ENCODE data around the gene C5orf22. TPM values are rescaled to one million over a fixed set of nuclear protein-coding genes. Genes with fewer than 3 reads are reported as not detected.
"Not testable (repeated sequence)": the region's sequence is repeated elsewhere in the genome, so short reads cannot be mapped to it uniquely, and the experiment has no call there.

C5orf22 gene
- total RNA-seq, 1 experiment from 2014 or later, result 39.0 TPM

GRCh38 chr5:31598640-31599611 lies 66.8 kb downstream of the C5orf22 start:
- intact Hi-C loops (cut with micrococcal nuclease; ENCODE audit: unreplicated experiment), result no loop called here
- BruUV-seq (replicated peaks), result no TSS peak
- Histone ChIP-seq H3K4me3 (ENCODE audit: low read depth in 2 of 2, low read length in 2 of 2) (no peak overlapping the region), H3K9me3 (ENCODE audit: control insufficient read depth, insufficient read depth, low read depth, low read length) (no peaks in the 10 kb centered on the region), H3K27me3 (ENCODE audit: control insufficient read depth, insufficient read depth, low read length) (peaks cover 23% of the 10 kb centered on the region), H3K4me1 (ENCODE audit: control insufficient read depth, insufficient read depth, low read length) (no peaks in the 10 kb centered on the region), H3K36me3 (ENCODE audit: control insufficient read depth, insufficient read depth, low read length) (no peaks in the 10 kb centered on the region), H3K27ac (ENCODE audit: low read length) (no peak overlapping the region)
- ATAC-seq (no peak), DNase-seq (ENCODE audit: low read depth, low spot score) (no peak)
- ChIA-PET CTCF (interaction anchor here (0.7 kb wide), 1 partner anchor 1662 kb away, joined by 4 read pairs; no protein-coding TSS in a partner anchor), POLR2A (interaction anchor here (0.6 kb wide), 1 partner anchor 268 kb away, joined by 4 read pairs; no protein-coding TSS in a partner anchor)
- TF ChIP-seq TCF7L2 (IDR thresholded peaks at IDR 0.05; ENCODE audit: low read depth, low read length) (no peak), SIN3A (IDR thresholded peaks at IDR 0.05; ENCODE audit: borderline replicate concordance, insufficient read depth, low read depth, low read length) (no peak), POLR2AphosphoS5 (IDR thresholded peaks at IDR 0.05; ENCODE audit: low read depth, low read length) (no peak), CTCF (IDR thresholded peaks at IDR 0.05) (no peak), REST (IDR thresholded peaks at IDR 0.05; ENCODE audit: insufficient read depth in 1 of 2, low read depth in 2 of 2, low read length in 1 of 2) (no peak)
- in situ Hi-C loops (cut with HindIII; ENCODE audit: low pct_unique_long_range_greater_than_20kb, low sequenced_read_pairs), result no loop called here

- H3K27ac ChIP-seq (ENCODE audit: low read length); CTCF ChIA-PET; H3K9me3 ChIP-seq (ENCODE audit: control insufficient read depth, insufficient read depth, low read depth, low read length); BruUV-seq (replicated peaks); DNase-seq (ENCODE audit: low read depth, low spot score); POLR2A ChIA-PET; H3K4me1 ChIP-seq (ENCODE audit: control insufficient read depth, insufficient read depth, low read length); H3K4me3 ChIP-seq (ENCODE audit: low read depth in 2 of 2, low read length in 2 of 2); ATAC-seq; H3K36me3 ChIP-seq (ENCODE audit: control insufficient read depth, insufficient read depth, low read length); in situ Hi-C loops (cut with HindIII; ENCODE audit: low pct_unique_long_range_greater_than_20kb, low sequenced_read_pairs); intact Hi-C loops (cut with micrococcal nuclease; ENCODE audit: unreplicated experiment): not testable (repeated sequence)
- peaks cover 10% of the 10 kb centered on the region; the same call in 1 of the 2 replicates for H3K27me3 ChIP-seq (ENCODE audit: control insufficient read depth, insufficient read depth, low read length)
Observed at GRCh38 chr5:31602305-31602704, 70.2 kb downstream of the C5orf22 start.

GRCh38 chr5:31604240-31604639 lies 72.1 kb downstream of the C5orf22 start:
- ChIA-PET POLR2A (no interaction called here), CTCF (no interaction called here)
- no peak for TF ChIP-seq SIN3A (IDR thresholded peaks at IDR 0.05; ENCODE audit: borderline replicate concordance, insufficient read depth, low read depth, low read length)
- TF ChIP-seq TCF7L2 (IDR thresholded peaks at IDR 0.05; ENCODE audit: low read depth, low read length), result no peak
- TF ChIP-seq CTCF (IDR thresholded peaks at IDR 0.05), result no peak
- TF ChIP-seq POLR2AphosphoS5 (IDR thresholded peaks at IDR 0.05; ENCODE audit: low read depth, low read length), result no peak
- TF ChIP-seq REST (IDR thresholded peaks at IDR 0.05; ENCODE audit: insufficient read depth in 1 of 2, low read depth in 2 of 2, low read length in 1 of 2), result no peak
- H3K27ac ChIP-seq (ENCODE audit: low read length), result no peak overlapping the region
- in situ Hi-C loops (cut with HindIII; ENCODE audit: low pct_unique_long_range_greater_than_20kb, low sequenced_read_pairs) (no loop called here), intact Hi-C loops (cut with micrococcal nuclease; ENCODE audit: unreplicated experiment) (no loop called here)
- DNase-seq (ENCODE audit: low read depth, low spot score), result no peak
- no peaks in the 10 kb centered on the region for H3K36me3 ChIP-seq (ENCODE audit: control insufficient read depth, insufficient read depth, low read length)
- no peak overlapping the region for H3K4me3 ChIP-seq (ENCODE audit: low read depth in 2 of 2, low read length in 2 of 2)
- ATAC-seq, result no peak
- no peaks in the 10 kb centered on the region for H3K4me1 ChIP-seq (ENCODE audit: control insufficient read depth, insufficient read depth, low read length)
- BruUV-seq (replicated peaks), result no TSS peak
- H3K27me3 ChIP-seq (ENCODE audit: control insufficient read depth, insufficient read depth, low read length), result peaks cover 11% of the 10 kb centered on the region
- H3K9me3 ChIP-seq (ENCODE audit: control insufficient read depth, insufficient read depth, low read depth, low read length), result no peaks in the 10 kb centered on the region

Data from Panc1 (cell line).